AG20443 (cell line): ENCODE measurements around the gene ERGIC1.
A peak's percentile ranks its signal among the peaks of the same experiment; 100 is the strongest.
"Not testable (repeated sequence)": the region's sequence is repeated elsewhere in the genome, so short reads cannot be mapped to it uniquely, and the experiment has no call there.

Source experiments
- DNase-seq: peaks from one replicate; pipeline ENCODE4 v3.0.0; 2012; ENCODE audit warnings: low spot score, mixed read lengths

Gene ERGIC1, protein sequence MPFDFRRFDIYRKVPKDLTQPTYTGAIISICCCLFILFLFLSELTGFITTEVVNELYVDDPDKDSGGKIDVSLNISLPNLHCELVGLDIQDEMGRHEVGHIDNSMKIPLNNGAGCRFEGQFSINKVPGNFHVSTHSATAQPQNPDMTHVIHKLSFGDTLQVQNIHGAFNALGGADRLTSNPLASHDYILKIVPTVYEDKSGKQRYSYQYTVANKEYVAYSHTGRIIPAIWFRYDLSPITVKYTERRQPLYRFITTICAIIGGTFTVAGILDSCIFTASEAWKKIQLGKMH

GRCh38 chr5:172833686-172834414 lies at the start of gene ERGIC1:
ERGIC1 (plus strand) TSS chr5:172834251; CDS start chr5:172834414, 163 bp downstream.
- DNase-seq: peak; percentile 95

DNA sequence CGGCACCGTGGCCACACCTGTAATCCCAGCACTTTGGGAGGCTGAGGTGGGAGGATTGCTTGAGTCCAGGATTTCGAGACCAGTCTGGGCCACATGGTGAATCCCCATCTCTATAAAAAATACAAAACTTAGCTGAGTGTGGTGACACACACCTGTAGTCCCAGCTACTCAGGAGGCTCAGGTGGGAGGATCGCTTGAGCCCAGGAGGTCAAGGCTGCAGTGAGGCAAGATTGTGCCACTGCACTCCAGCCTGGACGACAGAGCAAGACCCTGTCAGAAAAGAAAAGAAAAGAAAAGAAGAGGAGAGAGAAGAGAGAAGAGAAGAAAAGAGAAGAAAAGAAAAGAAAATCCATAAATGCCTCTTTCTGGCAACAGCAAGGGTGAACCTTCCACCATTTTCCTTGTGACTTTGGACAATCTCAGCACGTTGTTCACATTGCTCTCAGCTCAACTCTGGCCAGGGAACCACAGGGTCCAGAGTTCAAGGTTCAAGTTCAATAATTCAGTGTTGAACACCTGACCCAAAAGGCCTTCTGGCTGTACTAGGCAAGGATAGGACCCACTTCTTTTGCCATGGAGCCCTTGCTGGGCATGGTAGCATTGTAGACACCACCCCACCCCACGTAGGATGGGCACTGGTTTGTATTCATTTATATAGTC lies 48.5 kb upstream of the ERGIC1 start:
- no peak for DNase-seq

- no peak for DNase-seq
Observed at GRCh38 chr5:172786736-172787462, 47.2 kb upstream of the ERGIC1 start.

- DNase-seq: not testable (repeated sequence)
Observed at GRCh38 chr5:172787538-172787937, 46.5 kb upstream of the ERGIC1 start.

- DNase-seq: peak; percentile 53
Observed at GRCh38 chr5:172788771-172789686, 45.0 kb upstream of the ERGIC1 start.

GRCh38 chr5:172789687-172790495 lies 44.2 kb upstream of the ERGIC1 start:
- peak; percentile 24 for DNase-seq

GRCh38 chr5:172790496-172790889 lies 43.6 kb upstream of the ERGIC1 start:
- no peak for DNase-seq

GRCh38 chr5:172791286-172791685 lies 42.8 kb upstream of the ERGIC1 start:
- peak; percentile 30 for DNase-seq

- DNase-seq: no peak
Observed at GRCh38 chr5:172791726-172792445, 42.2 kb upstream of the ERGIC1 start.

DNA sequence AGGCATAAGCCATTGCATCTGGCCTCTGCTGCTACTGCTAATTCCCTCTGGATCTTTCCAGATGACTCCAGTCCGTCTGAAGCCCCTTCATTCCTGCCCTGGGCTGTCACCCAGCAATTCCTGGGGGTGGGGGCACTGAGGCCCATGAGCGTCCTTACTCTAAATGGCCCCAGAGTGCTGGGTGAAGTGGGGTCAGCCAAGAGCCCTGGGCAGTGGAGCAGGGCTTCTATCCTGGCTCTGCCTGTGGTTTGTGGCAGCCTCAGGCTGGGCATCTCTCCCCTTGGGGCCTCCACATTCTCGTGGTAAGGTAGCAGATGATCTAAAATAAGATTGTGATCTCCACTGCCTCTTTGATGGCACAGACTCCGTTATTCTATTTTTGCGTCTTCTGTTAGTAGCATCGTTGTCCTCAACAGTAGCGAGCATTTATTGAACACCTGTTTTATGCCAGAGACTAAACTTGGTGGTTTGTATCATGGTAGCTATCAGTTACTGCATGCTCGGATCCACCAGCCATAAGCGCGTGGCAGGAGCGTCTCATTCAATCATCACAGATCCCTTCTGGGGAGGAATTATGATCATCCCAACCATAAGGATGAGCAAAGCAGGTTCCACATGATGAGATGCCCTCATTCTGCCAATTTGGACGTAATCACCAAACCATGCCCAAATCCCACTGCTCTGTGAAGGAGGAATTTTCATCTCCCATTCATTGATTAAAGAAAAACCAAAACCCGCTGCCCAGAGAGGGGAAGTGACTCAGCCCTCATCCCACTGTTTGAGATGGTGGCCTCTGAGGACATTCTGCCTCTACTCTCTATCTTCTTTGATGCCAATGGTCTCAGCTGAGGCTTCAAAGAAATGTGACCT lies 41.1 kb upstream of the ERGIC1 start:
- DNase-seq: no peak

GRCh38 chr5:172793577-172794488 lies 40.2 kb upstream of the ERGIC1 start:
- no peak for DNase-seq

DNA sequence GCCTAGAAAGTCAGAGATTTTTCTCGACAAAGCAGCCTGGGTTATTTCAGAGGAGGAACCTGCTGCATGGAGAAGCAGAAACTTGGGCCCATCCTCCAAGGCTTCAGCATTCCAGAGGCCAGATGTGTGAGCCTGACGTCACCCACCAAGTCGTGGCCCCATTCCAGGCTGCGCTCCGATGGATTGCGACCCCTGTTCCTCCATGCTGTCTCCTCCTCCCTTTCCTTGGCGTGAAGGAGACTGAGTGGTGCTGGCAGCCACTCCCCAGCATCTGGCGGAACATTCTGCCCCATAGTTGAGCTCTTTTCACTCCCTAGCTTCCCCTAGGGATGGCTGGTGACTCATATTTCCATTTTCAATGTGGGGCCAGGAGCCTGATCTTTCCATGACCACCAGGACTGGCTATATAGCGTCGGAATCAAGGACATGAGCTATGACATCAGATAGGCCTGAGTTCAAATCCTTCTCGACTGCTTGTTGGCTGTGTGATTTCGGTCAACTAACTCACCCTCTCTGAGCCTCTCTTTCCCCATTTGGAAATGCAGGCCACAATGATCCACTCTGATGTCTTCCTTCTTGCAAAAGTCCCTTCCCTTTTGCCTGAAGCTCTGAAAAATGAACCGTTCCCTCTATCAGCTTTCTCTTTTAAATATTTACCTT lies 38.6 kb upstream of the ERGIC1 start:
- DNase-seq: peak; percentile 89

GRCh38 chr5:172796306-172796705 lies 37.7 kb upstream of the ERGIC1 start:
- no peak for DNase-seq

GRCh38 chr5:172797771-172798191 lies 36.3 kb upstream of the ERGIC1 start:
- no peak for DNase-seq

- peak; percentile 78 for DNase-seq
Observed at GRCh38 chr5:172798422-172799215, 35.4 kb upstream of the ERGIC1 start.

DNA sequence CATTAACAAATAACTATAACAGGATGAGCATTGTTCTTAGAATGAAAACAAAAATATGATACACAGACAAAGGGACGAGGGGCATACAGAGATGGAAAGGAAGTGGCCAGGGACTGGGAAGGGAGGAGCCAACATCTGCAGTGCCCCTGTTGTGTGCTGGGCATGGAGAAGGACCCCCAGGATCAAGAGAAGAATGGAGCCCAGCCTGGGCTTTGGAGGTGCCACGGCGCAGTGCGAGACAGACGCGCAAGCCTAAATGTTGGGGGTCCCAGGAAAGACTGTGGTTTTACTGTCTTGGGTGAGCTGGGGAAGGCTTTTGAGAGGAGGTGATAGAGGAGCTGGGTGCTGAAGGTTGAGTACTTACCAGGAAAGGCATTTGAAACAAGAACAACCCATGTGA lies 34.6 kb upstream of the ERGIC1 start:
- DNase-seq: no peak
